ENCODE measurements around the gene WDR45B. TPM values are rescaled to one million over a fixed set of nuclear protein-coding genes. Genes with fewer than 3 reads are reported as not detected.

WDR45B gene
- polyA plus RNA-seq, 1 of the 3 experiments (the other 2 are of a cell fraction), result 171 TPM

DNA sequence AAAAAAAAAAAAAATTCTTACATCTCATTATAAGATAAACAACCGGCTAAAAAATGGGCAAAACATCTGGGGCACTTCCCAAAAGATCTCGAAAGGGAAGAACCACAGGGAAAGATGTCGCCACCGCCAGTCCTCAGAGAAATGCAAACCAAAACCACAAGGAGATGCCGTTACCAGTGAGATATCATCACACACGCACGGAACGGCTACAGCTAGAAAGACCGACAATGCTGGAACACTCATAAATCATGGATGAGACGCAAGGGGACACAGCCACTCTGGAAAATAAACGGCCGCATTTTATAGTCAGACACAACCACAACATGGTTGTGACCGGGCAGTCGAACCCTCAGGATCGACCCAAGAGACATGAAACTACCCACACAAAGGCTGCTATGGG is 24.5 kb downstream of the WDR45B start:
- Histone ChIP-seq H3K4me3 (ENCODE audit: low read depth in 2 of 2, low read length in 1 of 2) (no peak overlapping the region), H3K27ac (ENCODE audit: low read depth in 2 of 2, low read length in 1 of 2) (no peak overlapping the region), H3K4me2 (no peak overlapping the region), H3K9me3 (no peaks in the 10 kb centered on the region), H3K4me1 (ENCODE audit: control insufficient read depth in 1 of 2, insufficient read depth in 2 of 2, low read depth in 1 of 2, low read length in 1 of 2) (no peaks in the 10 kb centered on the region), H4K20me1 (ENCODE audit: insufficient read depth) (peaks cover 7% of the 10 kb centered on the region; the same call in 1 of the 2 replicates), H3K27me3 (ENCODE audit: insufficient read depth) (no peaks in the 10 kb centered on the region), H3K9me2 (no peaks in the 10 kb centered on the region), H3F3A (replicated peaks; ENCODE audit: insufficient read depth) (peaks cover 3% of the 10 kb centered on the region), H3K36me3 (replicated peaks in 1 of 2; ENCODE audit: control insufficient read depth in 1 of 2, insufficient read depth in 2 of 2, low read length in 1 of 2) (peaks cover 61 to 71% of the 10 kb centered on the region in 2 experiments), H3K9ac (no peak overlapping the region), H3K79me2 (ENCODE audit: insufficient read depth) (peaks cover 40% of the 10 kb centered on the region; the same call in 1 of the 2 replicates), H2AFZ (ENCODE audit: low read depth) (no peak overlapping the region)
- POLR2A ChIA-PET, result no interaction called here
- CTCF ChIA-PET, result no interaction called here
- WGBS (ENCODE audit: low lambda C conversion rate), result 93% methylated on average over 15 of the region's 15 CpGs
- DNase-seq, result no peak
- TF ChIP-seq SMC3 (IDR thresholded peaks at IDR 0.05; ENCODE audit: low read depth, low read length) (no peak), SIN3A (IDR thresholded peaks at IDR 0.05; ENCODE audit: borderline replicate concordance, low read depth, low read length) (no peak), CHD2 (IDR thresholded peaks at IDR 0.05; ENCODE audit: low read length, partially characterized antibody) (no peak), ELF1 (IDR thresholded peaks at IDR 0.05) (no peak), RFX5 (IDR thresholded peaks at IDR 0.05; ENCODE audit: low read length) (no peak), MEF2A (IDR thresholded peaks at IDR 0.05; ENCODE audit: borderline replicate concordance, low read depth) (no peak), NRF1 (IDR thresholded peaks at IDR 0.05; ENCODE audit: low read depth, low read length) (no peak), RAD21 (IDR thresholded peaks at IDR 0.05; ENCODE audit: low read length) (no peak), GABPA (IDR thresholded peaks at IDR 0.05; ENCODE audit: low read depth) (no peak), GATA2 (CRISPR knock-in tag; IDR thresholded peaks at IDR 0.05) (no peak), TCF12 (IDR thresholded peaks at IDR 0.05) (no peak), USF1 (IDR thresholded peaks at IDR 0.05; ENCODE audit: borderline replicate concordance, low read depth) (no peak), POLR2AphosphoS5 (IDR thresholded peaks at IDR 0.05; ENCODE audit: low read depth, low read length) (no peak), RCOR1 (IDR thresholded peaks at IDR 0.05; ENCODE audit: low read length) (no peak), JUND (IDR thresholded peaks at IDR 0.05) (no peak), FOXM1 (IDR thresholded peaks at IDR 0.05; ENCODE audit: low read depth) (no peak), RXRA (IDR thresholded peaks at IDR 0.05; ENCODE audit: borderline replicate concordance, low read depth) (no peak), EP300 (IDR thresholded peaks at IDR 0.05; ENCODE audit: borderline replicate concordance in 1 of 2, low read depth in 1 of 2, low read length in 1 of 2) (no peak)
- TF ChIP-seq, protein P1, sequence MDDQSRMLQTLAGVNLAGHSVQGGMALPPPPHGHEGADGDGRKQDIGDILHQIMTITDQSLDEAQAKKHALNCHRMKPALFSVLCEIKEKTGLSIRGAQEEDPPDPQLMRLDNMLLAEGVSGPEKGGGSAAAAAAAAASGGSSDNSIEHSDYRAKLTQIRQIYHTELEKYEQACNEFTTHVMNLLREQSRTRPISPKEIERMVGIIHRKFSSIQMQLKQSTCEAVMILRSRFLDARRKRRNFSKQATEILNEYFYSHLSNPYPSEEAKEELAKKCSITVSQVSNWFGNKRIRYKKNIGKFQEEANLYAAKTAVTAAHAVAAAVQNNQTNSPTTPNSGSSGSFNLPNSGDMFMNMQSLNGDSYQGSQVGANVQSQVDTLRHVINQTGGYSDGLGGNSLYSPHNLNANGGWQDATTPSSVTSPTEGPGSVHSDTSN (IDR thresholded peaks at IDR 0.05), result no peak
- TF ChIP-seq, protein P2, sequence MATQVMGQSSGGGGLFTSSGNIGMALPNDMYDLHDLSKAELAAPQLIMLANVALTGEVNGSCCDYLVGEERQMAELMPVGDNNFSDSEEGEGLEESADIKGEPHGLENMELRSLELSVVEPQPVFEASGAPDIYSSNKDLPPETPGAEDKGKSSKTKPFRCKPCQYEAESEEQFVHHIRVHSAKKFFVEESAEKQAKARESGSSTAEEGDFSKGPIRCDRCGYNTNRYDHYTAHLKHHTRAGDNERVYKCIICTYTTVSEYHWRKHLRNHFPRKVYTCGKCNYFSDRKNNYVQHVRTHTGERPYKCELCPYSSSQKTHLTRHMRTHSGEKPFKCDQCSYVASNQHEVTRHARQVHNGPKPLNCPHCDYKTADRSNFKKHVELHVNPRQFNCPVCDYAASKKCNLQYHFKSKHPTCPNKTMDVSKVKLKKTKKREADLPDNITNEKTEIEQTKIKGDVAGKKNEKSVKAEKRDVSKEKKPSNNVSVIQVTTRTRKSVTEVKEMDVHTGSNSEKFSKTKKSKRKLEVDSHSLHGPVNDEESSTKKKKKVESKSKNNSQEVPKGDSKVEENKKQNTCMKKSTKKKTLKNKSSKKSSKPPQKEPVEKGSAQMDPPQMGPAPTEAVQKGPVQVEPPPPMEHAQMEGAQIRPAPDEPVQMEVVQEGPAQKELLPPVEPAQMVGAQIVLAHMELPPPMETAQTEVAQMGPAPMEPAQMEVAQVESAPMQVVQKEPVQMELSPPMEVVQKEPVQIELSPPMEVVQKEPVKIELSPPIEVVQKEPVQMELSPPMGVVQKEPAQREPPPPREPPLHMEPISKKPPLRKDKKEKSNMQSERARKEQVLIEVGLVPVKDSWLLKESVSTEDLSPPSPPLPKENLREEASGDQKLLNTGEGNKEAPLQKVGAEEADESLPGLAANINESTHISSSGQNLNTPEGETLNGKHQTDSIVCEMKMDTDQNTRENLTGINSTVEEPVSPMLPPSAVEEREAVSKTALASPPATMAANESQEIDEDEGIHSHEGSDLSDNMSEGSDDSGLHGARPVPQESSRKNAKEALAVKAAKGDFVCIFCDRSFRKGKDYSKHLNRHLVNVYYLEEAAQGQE (IDR thresholded peaks at IDR 0.05; ENCODE audit: low read depth, low read length), result no peak

All from SK-N-SH (cell line).